COLO668 (cell line): Measurements from ENCODE around the gene TFDP2.
"Not testable (repeated sequence)": the region's sequence is repeated elsewhere in the genome, so short reads cannot be mapped to it uniquely, and the experiment has no call there.

Source experiments
- DNase-seq: peaks from one replicate; lab custom pipeline; 2025; ENCODE audit not compliant: unreplicated experiment; lab: John Stamatoyannopoulos, UW

Gene TFDP2

DNA sequence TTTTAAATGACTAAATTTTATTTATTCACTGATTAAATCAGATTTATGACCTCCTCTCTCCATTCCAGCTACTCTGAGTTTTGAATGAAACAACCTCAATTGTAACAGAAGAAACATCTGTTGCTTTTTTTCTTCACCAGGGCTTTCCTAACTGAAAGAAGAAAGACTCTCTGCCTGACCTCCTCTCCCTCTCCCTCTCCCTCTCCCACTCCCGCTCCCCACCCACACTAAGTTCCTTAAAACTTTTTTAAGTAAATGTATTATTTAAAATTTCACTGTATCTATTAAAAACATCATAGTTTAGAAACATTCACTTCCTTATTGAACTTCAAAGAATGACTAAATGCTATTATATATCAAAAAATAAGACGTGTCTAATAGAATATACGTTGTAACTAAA, 122.0 kb downstream of the TFDP2 start:
- no peak for DNase-seq

DNA sequence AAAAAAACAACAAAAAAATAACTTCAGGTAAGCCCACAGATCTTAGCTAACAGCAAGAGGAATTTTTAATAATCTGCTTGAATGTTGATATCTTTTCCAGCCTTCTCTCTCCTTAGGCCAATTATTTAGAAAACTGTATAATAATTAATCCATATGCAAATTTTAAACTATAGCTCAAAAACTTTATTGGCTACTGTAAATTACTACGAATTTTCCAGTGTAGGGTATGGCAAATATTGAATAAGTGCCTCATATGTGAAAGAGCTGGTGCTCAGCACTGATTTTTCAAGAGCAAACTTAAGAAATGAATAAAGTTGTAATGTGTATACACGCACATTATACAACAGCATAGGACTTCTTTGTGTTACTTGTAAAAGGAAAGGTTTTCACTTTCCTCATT, 123.0 kb downstream of the TFDP2 start:
- no peak for DNase-seq

GRCh38 chr3:142022381-142022780, 127.0 kb downstream of the TFDP2 start:
- no peak for DNase-seq

GRCh38 chr3:142021127-142021526, 128.2 kb downstream of the TFDP2 start:
- no peak for DNase-seq

- DNase-seq = no peak
These were observed 129.5 kb downstream of the TFDP2 start for GRCh38 chr3:142019794-142020320.

GRCh38 chr3:142013993-142014392, 135.4 kb downstream of the TFDP2 start:
- DNase-seq = no peak

- no peak for DNase-seq
These were observed 135.9 kb downstream of the TFDP2 start for GRCh38 chr3:142013326-142013980.

DNA sequence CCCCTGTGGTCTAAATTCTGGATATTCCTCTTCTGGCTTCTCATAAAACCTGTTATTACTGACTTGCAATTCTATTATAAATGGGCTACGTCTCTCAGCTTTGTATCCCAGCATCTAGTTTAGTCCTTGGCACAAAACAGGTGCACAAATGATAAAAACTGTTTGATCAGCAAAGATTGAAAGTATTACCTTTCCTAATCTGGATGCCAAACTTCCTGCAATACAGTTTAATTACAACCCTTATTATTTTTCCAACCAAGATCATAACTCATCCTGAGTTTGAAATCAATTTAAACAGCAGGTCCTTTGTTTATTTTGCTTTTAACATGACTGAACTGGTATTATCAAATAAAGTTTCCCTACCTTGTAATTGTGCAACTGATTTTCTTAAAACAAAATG, 140.3 kb downstream of the TFDP2 start:
- no peak for DNase-seq

DNA sequence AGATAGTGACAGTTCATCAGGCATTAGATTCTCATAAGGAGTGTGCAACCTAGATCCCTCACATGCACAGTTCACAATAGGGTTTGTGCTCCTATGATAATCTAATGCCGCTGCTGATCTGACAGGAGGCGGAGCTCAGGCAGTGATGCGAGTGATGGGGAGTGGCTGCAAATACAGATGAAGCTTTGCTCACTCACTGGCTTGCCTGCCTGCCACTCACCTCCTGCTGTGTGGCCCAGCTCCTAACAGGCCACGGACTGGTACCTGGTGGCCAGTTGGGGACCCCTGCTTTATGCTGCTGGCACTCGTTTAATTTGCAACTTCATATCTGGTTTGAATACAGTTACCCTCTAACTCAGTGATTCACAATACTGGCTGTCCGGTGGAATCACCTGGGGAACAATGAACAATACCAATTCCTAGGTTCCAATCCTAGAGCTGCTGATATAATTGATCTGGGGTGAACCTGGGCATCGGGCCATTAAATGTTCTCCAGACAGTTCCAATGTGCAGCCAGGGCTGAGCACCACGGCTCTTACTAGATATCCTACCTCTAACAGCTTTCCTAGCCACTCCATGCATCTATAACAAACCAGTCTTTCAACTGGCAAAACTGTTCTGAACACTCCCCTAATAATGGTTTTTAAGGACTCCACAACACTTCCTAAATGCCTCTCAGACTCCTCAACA, 141.5 kb downstream of the TFDP2 start:
- DNase-seq = no peak

DNA sequence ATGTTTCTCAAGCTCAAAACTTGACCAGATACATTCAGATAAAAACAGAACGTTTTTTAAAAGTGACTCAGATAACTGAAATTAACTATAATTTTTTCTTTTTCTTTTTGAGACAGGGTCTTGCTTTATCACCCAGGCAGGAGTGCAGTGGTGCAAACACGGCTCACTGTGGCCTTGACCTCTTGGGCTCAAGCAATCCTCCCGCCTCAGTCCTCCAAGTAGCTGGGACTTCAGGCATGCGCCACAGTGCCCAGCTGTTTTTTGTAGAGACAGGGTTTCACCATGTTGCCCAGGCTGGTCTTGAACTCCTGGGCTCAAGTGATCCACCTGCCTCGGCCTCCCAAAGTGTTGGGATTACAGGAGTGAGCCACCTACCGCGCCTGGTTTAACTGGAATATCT, 144.4 kb downstream of the TFDP2 start:
- not testable (repeated sequence) for DNase-seq

- DNase-seq = no peak
These were observed 145.3 kb downstream of the TFDP2 start for GRCh38 chr3:142004025-142004424.

- DNase-seq = no peak
These were observed 146.1 kb downstream of the TFDP2 start for GRCh38 chr3:142003291-142003690.

- no peak for DNase-seq
These were observed 148.9 kb downstream of the TFDP2 start for GRCh38 chr3:142000325-142000870.

- no peak for DNase-seq
These were observed 150.6 kb downstream of the TFDP2 start for GRCh38 chr3:141998669-141999290.

DNA sequence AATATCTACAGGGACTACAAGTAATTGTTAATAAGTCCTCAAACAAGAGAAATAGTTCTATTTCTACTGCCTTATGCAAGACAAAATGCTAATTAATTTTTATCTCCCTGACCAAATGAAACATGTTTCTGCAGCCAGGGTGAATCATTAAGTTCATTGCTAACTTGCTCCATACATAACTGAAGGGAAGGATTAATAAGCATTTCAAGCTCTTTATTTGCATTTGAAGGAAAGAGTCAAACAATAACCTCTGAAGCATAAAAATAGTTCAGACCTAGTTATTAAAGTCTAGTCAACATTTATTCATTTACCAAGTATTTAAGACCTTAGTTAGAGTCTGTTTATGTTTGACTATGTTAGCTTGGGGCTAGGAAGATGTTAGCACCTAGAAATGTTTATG, 152.9 kb downstream of the TFDP2 start:
- DNase-seq = no peak

DNA sequence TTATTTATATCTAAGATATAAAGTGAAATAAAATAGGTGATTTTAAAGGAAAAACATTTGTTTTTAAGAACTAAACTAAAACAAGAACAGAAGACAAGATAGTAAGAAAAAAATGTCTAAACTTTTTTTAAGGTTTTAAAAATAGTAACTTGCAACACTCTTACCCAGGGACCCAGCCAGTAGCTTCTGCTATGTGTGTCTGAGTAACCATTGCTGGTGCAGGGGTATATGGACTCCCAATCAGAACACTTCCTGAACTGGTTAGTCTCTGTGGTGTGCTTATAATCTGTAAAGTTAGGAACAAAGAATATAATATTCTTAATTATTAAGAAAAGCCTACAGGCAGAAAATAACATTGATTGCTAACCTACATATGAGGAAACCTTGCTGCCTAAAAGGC, 154.5 kb downstream of the TFDP2 start:
- no peak for DNase-seq

DNA sequence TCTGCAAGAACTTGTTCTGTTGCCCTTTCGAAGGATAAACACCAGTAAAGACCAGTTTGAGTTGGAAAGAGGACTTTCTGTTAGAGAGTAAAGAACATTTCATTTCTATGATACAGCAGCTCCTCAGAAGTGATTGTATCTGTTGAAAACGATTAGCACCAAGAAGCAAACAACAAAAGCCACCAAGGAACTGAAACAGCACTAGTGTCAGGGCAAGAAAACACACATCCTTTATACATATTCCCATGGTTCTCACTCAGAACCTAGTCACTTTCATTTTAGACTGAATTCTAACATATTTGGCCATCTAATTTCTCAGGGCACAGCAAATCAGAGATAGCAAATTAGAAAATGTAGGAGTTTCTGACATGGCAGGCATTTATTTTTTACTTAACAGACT, 156.8 kb downstream of the TFDP2 start:
- DNase-seq = no peak

DNA sequence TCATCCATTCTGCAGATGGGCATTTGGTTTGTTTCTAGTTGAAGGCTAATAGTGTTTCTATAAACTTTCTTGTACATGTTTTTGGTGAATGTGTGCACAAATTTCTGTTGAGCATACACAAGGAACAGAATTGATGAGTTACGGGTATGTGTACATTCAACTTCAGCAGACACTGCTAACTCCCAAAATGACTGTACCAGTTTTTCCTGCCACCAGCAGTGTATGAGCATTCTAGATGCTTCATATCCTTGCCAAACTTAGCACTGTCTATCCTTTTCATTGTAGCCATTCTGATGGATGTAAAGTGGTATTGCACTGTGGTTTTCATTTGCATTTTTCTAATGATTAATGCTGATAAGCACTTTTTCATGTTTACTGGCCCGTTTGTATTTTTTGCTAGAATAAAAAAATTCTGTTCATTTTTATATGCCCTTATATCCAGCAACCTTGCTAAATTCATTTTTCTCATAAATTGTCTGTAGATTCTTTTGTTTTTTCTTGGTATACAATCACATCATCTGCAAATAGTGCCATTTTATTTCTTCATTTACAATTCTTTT, 162.7 kb downstream of the TFDP2 start:
- DNase-seq = no peak

DNA sequence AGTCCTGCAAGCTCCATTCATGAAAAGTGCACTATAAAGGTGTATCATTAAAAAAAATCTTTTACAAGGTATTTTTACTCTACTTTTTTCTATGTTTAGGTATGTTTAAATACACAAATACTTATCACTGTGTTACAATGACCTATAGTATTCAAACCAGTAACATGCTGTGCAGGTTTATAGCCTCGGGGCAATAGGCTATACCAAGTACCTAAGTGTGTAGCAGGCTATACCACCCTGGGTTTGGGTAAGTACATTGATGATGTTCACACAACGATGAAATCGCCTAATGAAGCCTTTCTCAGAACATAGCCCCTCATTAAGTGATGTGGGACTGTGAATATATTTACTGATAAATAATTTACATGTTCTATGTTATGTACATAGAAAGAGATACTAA, 168.3 kb downstream of the TFDP2 start:
- no peak for DNase-seq

DNA sequence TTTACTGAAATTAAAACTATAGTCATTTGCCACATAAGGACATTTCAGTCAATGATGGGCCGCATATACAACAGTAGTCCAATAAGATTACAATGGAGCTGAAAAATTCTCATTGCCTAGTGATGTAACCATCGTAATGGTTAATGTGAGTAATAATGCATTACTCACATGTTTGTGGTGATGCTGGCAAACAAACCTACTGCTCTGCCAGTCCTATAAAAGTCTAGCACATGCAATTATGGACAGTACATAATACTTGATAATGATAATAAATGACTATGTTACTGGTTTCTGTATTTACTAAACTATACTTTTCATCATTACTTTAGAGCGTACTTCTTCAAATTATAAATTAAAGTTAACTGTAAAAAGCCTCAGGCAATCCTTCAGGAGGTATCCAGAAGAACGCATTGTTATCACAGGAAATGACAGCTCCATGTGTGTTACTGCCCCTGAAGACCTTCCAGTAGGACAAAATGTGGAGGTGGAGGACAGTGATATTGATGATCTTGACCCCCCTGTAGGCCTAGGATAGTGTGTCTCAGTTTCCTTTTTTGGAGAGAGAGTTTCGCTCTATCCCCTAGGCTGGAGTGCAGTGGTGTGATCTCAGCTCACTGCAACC, 170.2 kb downstream of the TFDP2 start:
- no peak for DNase-seq

GRCh38 chr3:141974777-141975176, 174.6 kb downstream of the TFDP2 start:
- DNase-seq = not testable (repeated sequence)
